Kidney capillary endothelial cell (primary cell): ENCODE data around the gene PRPF19.

Source experiments
- DNase-seq: peaks from one replicate; pipeline ENCODE4 v3.0.0-alpha.2; 2018; ENCODE audit warnings: low spot score

Gene PRPF19

DNA sequence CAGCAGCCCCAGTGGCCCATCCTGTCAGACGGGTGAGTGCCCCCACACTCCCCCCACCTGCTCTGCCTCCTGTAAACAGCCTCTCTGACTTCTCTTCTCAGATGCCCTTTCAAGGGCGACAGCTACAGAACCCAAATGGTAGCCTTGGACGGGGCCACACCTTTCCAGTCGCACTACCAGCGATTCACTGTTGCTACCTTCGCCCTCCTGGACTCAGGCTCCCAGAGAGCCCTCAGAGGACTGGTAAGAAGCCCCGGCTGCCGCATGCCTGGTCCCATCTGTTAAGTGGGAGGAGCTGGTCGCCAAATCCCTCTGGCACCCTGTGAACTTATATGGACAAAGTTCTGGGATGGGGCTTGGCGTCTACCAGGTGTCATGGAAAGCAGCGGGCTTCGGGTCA lies 32.9 kb downstream of the PRPF19 start:
- DNase-seq, result no peak

GRCh38 chr11:60872961-60873524 lies 33.3 kb downstream of the PRPF19 start:
- DNase-seq, result peak; percentile 41

DNA sequence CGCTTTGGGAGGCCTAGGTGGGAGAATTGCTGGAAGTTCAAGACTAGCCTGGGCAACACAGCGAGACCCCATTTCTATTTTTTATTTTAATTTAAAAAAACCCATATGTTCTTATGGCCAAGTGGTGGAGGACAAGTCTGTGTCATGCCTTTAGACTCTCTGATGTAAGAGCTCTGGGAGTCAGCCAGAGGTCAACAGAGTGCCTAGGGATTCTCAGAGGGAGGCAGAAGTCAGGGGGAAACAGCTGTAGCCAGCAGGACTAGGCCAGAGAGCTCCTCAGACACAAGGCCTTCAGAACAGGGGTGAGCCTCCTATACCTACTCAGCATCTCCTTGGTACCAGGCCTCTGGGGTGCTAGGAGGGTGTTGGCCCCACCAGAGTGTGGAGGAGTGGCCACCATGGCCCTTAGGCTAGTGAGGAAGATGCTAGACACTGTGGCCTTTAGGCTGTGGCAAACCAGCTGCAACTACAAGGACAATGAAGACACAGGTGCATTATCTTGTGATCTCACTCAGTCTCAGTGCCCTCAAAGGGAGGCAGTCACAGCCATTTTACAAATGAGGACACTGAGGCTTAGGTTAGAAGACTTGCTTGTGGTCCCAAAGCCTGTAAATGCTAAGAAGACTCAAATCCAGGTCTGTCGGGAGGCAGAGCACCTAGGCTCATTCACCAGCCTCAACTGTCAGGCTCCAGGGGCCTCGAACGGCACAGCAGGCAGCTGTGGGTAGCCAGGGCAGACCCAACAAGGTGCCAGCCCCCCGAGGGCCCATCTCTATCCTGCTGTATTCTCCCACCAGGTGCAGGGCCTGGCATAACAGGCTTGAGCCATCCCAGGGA lies 34.0 kb downstream of the PRPF19 start:
- DNase-seq, result no peak

DNA sequence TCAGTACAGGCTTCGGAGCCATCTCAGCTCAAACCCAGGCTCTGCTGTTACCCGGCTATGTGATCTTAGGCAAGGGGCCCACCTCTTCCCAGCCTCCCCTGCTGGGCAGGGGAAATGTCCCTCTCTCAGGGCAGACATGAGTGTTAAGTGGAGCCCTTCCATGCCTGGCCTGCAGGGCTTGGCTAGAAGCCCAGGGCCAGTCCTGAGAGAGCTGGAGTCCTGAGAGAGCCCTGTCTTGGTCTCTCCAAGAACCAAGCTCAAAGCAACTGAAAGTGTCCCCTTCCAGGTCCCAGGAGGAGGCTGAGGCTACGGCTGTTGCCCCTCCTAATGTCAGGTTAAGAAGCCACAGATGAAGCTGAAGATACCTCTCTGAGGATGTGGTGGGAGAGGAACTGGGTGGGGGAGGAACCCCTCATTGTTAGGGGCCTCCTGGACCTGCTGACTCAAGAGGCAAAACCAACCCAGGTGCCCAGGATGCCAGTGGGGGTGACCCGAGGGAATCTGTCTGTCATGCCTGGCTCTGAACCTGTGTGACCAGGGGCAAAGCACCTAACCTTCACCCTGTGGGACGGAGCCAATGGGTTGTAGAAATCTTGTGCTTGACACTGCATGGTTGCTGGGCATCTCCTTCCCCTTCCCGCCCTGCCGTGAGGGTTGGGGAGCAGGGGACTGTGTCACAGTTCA lies 34.9 kb downstream of the PRPF19 start:
- no peak for DNase-seq

GRCh38 chr11:60870733-60871377 lies 35.5 kb downstream of the PRPF19 start:
- no peak for DNase-seq

DNA sequence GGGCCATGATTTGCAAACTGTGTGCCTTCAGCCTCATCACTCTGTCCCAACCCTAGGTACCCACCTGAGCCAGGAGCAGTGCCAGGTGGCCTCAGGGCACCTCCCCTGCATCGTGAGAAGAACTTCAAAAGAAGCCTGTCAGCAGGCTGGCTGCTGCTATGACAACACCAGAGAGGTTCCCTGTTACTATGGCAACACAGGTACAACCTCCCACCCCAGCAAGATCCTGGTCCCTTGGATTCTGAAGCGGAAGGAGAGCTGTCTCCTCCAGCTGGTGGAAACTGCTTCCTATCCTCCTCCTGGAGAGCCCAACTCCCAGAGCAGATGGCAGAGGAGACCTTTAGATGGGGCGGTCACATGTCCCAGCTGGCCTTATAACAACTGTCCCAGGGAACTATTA lies 36.1 kb downstream of the PRPF19 start:
- no peak for DNase-seq

DNA sequence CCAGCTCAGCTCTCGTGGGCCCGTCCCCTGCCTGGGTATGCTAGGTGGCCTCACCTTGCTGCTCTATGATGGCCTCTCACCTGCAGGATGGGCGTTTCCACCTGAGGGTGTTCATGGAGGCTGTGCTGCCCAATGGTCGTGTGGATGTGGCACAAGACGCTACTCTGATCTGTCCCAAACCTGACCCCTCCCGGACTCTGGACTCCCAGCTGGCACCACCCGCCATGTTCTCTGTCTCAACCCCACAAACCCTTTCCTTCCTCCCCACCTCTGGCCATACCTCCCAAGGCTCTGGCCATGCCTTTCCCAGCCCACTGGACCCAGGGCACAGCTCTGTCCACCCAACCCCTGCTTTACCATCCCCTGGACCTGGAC lies 36.9 kb downstream of the PRPF19 start:
- DNase-seq, result no peak

DNA sequence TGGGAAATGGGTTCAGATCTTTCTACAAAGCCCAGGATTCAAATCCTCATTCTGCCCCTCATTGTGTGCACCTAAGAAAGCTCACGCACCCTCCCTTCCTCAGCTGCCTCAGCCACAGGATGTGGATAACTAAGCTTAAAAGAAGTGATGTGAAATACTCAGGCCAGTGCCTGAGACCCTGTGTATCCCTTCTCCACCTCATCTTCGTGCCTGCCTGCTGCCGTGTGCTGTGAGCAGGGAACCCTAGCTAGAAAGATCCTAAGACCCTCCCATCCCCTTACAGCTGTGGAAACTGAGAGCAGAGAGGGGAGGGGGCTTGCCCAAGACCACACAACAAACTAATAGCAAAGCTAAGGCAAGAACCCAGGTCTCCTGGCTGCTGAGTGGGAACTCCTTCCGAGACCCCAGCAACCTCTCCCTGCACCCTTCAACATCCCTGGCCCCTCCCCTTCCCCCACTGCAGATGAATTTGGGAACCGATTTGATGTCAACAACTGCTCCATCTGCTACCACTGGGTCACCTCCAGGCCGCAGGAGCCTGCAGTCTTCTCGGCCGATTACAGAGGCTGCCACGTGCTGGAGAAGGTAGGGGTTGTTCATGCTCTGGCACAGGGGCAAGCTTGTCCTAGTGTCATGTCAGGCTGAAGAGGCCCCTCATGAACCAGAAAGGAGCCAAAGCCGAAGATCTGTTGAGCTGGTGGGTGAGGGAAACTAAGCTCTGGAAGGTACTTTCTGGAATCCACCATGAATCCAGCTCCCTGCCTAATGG lies 37.5 kb downstream of the PRPF19 start:
- no peak for DNase-seq

GRCh38 chr11:60867871-60868681 lies 38.3 kb downstream of the PRPF19 start:
- no peak for DNase-seq

- DNase-seq, result no peak
Observed at GRCh38 chr11:60866911-60867870, 39.2 kb downstream of the PRPF19 start, which contains the start of gene ZP1. TSS of gene ZP1 (plus strand) at chr11:60867542. CDS start at chr11:60867562, 20 bp downstream.

GRCh38 chr11:60864856-60865513 lies 41.4 kb downstream of the PRPF19 start:
- no peak for DNase-seq

DNA sequence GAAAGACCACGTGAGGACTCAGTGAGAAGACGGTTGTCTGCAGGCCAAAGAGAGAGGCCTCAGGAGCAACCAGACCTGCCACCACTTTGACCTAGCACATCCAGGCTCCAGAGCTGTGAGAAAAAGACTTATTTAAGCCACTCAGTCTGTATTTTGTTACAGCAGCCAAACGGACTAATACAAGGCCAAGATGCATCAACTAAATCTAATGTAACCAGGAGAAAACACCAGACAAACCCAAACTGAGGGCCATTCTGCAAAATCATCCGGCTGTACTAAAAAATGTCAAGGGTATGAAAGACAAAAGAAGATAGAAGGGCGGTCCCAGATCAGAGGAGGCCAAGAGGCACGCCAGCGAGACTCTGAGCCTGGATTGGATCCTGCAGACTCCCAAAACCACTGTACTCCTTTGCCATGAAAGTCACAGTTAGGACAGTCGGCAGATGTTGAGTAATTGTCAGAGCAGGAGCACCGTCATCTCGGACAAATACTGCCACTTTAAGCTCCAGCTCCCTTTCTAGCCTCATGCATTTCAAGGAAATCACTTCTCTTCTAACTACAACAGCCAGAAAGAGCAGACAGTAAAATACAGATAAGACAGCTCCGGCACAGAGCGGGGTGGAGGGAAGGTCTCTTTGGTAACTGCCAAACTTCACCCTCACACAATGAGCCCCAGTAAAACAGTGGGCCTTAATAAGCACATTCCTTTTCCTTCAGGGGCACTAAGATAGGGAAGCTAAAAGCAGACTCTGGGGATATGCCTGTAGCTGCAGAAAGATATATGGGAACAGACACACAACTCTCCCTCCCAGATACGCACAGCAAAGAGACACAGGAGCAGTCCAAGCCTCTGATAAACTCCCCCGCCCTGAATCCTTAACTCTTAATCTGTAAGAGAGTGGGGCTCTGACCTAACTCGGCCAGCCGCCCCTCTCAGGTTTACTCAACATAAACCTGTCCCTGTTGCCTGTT lies 42.5 kb downstream of the PRPF19 start:
- no peak for DNase-seq

DNA sequence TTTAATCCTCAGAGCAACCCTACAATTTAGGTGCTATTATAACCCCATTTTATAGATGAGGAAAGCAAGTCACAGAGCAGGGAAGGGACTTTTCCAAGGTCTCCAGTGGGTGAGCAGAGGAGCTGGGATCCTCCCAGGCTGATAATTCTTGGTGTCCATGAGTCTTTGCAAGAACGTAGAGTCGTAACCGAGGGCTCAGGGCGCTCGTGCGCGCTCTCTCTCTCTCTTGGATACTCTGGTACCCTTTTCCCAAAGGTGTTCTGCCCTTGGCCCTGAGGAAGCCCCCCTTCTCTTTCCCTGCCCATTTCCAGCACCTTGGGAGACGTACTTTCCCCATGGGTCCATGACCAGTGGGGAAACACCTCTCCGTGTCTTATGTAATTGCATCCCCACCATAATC lies 44.2 kb downstream of the PRPF19 start:
- DNase-seq, result no peak

GRCh38 chr11:60860943-60861342 lies 45.4 kb downstream of the PRPF19 start:
- no peak for DNase-seq

- no peak for DNase-seq
Observed at GRCh38 chr11:60859616-60860250, 46.7 kb downstream of the PRPF19 start.

- no peak for DNase-seq
Observed at GRCh38 chr11:60858731-60859464, 47.5 kb downstream of the PRPF19 start.

DNA sequence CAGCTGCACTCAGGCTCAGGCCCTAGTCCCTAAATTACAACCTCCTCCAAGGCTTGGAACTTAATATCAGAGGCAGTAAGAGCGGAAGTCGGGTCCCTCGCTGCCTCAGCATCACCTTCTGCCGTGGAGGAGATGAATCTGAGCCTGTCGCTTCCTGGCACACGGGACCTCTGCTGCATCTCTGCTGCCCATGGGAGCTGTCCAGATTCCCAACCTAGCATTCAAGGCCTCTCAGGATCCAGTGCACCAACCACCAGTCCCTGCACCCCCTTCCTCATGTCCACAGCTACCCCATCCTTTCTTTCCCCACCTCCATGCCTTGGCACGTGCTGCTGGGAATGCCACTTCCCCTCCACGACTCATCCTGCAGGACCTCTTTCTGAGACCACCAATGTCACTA lies 48.1 kb downstream of the PRPF19 start:
- DNase-seq, result no peak
